Ovary (tissue), 3 donors: Measurements from ENCODE around the gene IL1RAPL2.

Source experiments
- EP300 ChIP-seq: sonication (generic); formaldehyde crosslinking; IDR thresholded peaks from one replicate; pipeline ENCODE4 v1.6.1; 2017; ENCODE audit warnings: antibody characterized with exemption
- POLR2A ChIP-seq: fragments of 450-650 bp; IDR thresholded peaks from one replicate; pipeline ENCODE4 v1.6.1; 2017; ENCODE audit warnings: antibody characterized with exemption, mild to moderate bottlenecking, moderate library complexity
- TF ChIP-seq, protein P1 (sequence below), 3 donors: fragments of 450-650 bp in 2 of 3; fragments of 200-600 bp in 1 of 3; IDR thresholded peaks; one replicate each; pipeline versions ENCODE4 v1.5.1 to v1.8.0; 2016 to 2022; ENCODE audit warnings: antibody characterized with exemption in 3 of 3, mild to moderate bottlenecking in 1 of 3
- donor health status: DM: no; HTN: no; CAD: no.

GRCh38 chrX:104988038-104988437 lies 422.0 kb downstream of the IL1RAPL2 start:
- TF ChIP-seq, protein P1, sequence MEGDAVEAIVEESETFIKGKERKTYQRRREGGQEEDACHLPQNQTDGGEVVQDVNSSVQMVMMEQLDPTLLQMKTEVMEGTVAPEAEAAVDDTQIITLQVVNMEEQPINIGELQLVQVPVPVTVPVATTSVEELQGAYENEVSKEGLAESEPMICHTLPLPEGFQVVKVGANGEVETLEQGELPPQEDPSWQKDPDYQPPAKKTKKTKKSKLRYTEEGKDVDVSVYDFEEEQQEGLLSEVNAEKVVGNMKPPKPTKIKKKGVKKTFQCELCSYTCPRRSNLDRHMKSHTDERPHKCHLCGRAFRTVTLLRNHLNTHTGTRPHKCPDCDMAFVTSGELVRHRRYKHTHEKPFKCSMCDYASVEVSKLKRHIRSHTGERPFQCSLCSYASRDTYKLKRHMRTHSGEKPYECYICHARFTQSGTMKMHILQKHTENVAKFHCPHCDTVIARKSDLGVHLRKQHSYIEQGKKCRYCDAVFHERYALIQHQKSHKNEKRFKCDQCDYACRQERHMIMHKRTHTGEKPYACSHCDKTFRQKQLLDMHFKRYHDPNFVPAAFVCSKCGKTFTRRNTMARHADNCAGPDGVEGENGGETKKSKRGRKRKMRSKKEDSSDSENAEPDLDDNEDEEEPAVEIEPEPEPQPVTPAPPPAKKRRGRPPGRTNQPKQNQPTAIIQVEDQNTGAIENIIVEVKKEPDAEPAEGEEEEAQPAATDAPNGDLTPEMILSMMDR (IDR thresholded peaks at IDR 0.05): no peak
- no peak for TF ChIP-seq EP300
- no peak for TF ChIP-seq POLR2A
